Measurements from ENCODE around the gene IGIP.

DNA sequence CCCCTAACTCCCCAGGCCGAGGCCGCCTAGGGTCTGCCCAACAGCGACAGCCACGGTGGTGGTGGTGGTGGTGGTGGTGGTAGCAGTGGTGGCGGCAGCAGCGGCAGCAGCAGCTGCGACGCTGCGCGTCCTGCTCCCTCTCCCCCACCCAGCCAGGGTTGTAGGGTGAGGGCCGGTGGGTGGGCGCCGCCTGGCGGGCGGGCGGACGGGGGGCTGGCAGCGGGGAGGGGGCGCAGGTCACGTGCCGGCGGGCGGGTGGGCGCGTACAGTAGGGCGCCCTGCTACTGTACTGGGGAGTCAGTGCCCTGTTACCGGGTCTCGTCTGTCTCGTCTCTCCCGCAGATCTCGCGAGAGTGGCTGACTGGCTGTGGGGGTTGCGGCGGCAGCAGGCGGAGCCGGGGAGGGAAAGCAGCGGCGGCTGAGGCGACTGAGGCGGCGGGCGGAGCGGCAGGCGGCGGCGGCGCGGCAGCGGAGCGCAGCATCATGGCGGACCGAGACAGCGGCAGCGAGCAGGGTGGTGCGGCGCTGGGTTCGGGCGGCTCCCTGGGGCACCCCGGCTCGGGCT, 12.0 kb upstream of the IGIP start, which contains the start of gene PURA:
- TF ChIP-seq, protein P1, sequence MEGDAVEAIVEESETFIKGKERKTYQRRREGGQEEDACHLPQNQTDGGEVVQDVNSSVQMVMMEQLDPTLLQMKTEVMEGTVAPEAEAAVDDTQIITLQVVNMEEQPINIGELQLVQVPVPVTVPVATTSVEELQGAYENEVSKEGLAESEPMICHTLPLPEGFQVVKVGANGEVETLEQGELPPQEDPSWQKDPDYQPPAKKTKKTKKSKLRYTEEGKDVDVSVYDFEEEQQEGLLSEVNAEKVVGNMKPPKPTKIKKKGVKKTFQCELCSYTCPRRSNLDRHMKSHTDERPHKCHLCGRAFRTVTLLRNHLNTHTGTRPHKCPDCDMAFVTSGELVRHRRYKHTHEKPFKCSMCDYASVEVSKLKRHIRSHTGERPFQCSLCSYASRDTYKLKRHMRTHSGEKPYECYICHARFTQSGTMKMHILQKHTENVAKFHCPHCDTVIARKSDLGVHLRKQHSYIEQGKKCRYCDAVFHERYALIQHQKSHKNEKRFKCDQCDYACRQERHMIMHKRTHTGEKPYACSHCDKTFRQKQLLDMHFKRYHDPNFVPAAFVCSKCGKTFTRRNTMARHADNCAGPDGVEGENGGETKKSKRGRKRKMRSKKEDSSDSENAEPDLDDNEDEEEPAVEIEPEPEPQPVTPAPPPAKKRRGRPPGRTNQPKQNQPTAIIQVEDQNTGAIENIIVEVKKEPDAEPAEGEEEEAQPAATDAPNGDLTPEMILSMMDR (IDR thresholded peaks at IDR 0.05): no peak
- TF ChIP-seq POLR2A (IDR thresholded peaks at IDR 0.05) (peak in 1 of 2 donors; percentile 59), EP300 (IDR thresholded peaks at IDR 0.05) (no peak), POLR2AphosphoS5 (IDR thresholded peaks at IDR 0.05) (peak in 2 of 3 donors; percentile 12 to 30)

Measured in suprapubic skin (tissue), 4 donors.